ENCODE data around the gene GPALPP1.
A peak's percentile ranks its signal among the peaks of the same experiment; 100 is the strongest.
"Not testable (repeated sequence)": the region's sequence is repeated elsewhere in the genome, so short reads cannot be mapped to it uniquely, and the experiment has no call there.

Gene GPALPP1

GRCh38 chr13:44989071-44989889 is at the start of gene GPALPP1, which contains the start of gene NUFIP1:
GPALPP1 (plus strand) TSS chr13:44989538; CDS start chr13:44989655, 117 bp downstream.
NUFIP1 (minus strand) TSS chr13:44989471; CDS start chr13:44989436, 35 bp downstream.
- DNase-seq (ENCODE audit: low read depth, low spot score), result peak; percentile 64
- H3K27ac ChIP-seq, result peak within 1 kb of the TSS; percentile 68

GRCh38 chr13:44943411-44943810 is 45.9 kb upstream of the GPALPP1 start:
- H3K27ac ChIP-seq; DNase-seq (ENCODE audit: low read depth, low spot score): not testable (repeated sequence)

GRCh38 chr13:44951184-44951583 is 38.2 kb upstream of the GPALPP1 start:
- no peak for DNase-seq (ENCODE audit: low read depth, low spot score)
- H3K27ac ChIP-seq, result no peak overlapping the region

GRCh38 chr13:44952671-44953070 is 36.7 kb upstream of the GPALPP1 start:
- no peak overlapping the region for H3K27ac ChIP-seq
- no peak for DNase-seq (ENCODE audit: low read depth, low spot score)

GRCh38 chr13:44954224-44954623 is 35.1 kb upstream of the GPALPP1 start:
- DNase-seq (ENCODE audit: low read depth, low spot score), result no peak
- H3K27ac ChIP-seq, result no peak overlapping the region

GRCh38 chr13:44955406-44955805 is 33.9 kb upstream of the GPALPP1 start:
- no peak for DNase-seq (ENCODE audit: low read depth, low spot score)
- H3K27ac ChIP-seq, result no peak overlapping the region

- no peak overlapping the region for H3K27ac ChIP-seq
- no peak for DNase-seq (ENCODE audit: low read depth, low spot score)
These were observed 27.3 kb upstream of the GPALPP1 start for GRCh38 chr13:44961997-44962396.

- no peak for DNase-seq (ENCODE audit: low read depth, low spot score)
- H3K27ac ChIP-seq, result no peak overlapping the region
These were observed 21.5 kb upstream of the GPALPP1 start for GRCh38 chr13:44967704-44968433.

- no peak for DNase-seq (ENCODE audit: low read depth, low spot score)
These were observed 20.9 kb upstream of the GPALPP1 start for GRCh38 chr13:44968434-44968815.

GRCh38 chr13:44969551-44970484 is 19.5 kb upstream of the GPALPP1 start:
- DNase-seq (ENCODE audit: low read depth, low spot score), result no peak
- no peak overlapping the region for H3K27ac ChIP-seq

More at GRCh38 chr13:44968434-44968815, 20.9 kb upstream of the GPALPP1 start:
- H3K27ac ChIP-seq, result no peak overlapping the region

- DNase-seq (ENCODE audit: low read depth, low spot score), result no peak
These were observed 17.4 kb upstream of the GPALPP1 start for GRCh38 chr13:44971656-44972595.

GRCh38 chr13:44972956-44973581 is 16.3 kb upstream of the GPALPP1 start:
- no peak overlapping the region for H3K27ac ChIP-seq

More at GRCh38 chr13:44971656-44972595, 17.4 kb upstream of the GPALPP1 start:
- H3K27ac ChIP-seq, result no peak overlapping the region

GRCh38 chr13:44974056-44974793 is 15.1 kb upstream of the GPALPP1 start:
- H3K27ac ChIP-seq, result no peak overlapping the region
- no peak for DNase-seq (ENCODE audit: low read depth, low spot score)

More at GRCh38 chr13:44972956-44973581, 16.3 kb upstream of the GPALPP1 start:
- no peak for DNase-seq (ENCODE audit: low read depth, low spot score)

GRCh38 chr13:44976196-44976595 is 13.1 kb upstream of the GPALPP1 start:
- no peak overlapping the region for H3K27ac ChIP-seq
- no peak for DNase-seq (ENCODE audit: low read depth, low spot score)

- no peak for DNase-seq (ENCODE audit: low read depth, low spot score)
- no peak overlapping the region for H3K27ac ChIP-seq
These were observed 12.3 kb upstream of the GPALPP1 start for GRCh38 chr13:44976949-44977583.

GRCh38 chr13:44978328-44978727 is 11.0 kb upstream of the GPALPP1 start:
- no peak overlapping the region for H3K27ac ChIP-seq
- DNase-seq (ENCODE audit: low read depth, low spot score), result no peak

GRCh38 chr13:44989941-44990340 is 603 bp downstream of the GPALPP1 start:
- DNase-seq (ENCODE audit: low read depth, low spot score), result no peak
- H3K27ac ChIP-seq, result peak overlapping the region; percentile 68
